DOHH2 (cell line): Measurements from ENCODE around the gene ATP9B.

Experiments
- EZH2phosphoT487 ChIP-seq: fragments of 200-600 bp; sonication (generic); IDR thresholded peaks from 2 replicates; pipeline ENCODE4 v1.6.1; 2017; ENCODE audit warnings: borderline replicate concordance, mild to moderate bottlenecking, antibody characterized with exemption, low read length, moderate library complexity, mixed read lengths
- TF ChIP-seq, protein P1 (sequence below): fragments of 200-600 bp; sonication (generic); IDR thresholded peaks from one replicate; pipeline ENCODE4 v1.5.1; 2014; ENCODE audit warnings: antibody characterized with exemption, mild to moderate bottlenecking, low read depth, low read length; ENCODE audit not compliant: poor library complexity, severe bottlenecking

DNA sequence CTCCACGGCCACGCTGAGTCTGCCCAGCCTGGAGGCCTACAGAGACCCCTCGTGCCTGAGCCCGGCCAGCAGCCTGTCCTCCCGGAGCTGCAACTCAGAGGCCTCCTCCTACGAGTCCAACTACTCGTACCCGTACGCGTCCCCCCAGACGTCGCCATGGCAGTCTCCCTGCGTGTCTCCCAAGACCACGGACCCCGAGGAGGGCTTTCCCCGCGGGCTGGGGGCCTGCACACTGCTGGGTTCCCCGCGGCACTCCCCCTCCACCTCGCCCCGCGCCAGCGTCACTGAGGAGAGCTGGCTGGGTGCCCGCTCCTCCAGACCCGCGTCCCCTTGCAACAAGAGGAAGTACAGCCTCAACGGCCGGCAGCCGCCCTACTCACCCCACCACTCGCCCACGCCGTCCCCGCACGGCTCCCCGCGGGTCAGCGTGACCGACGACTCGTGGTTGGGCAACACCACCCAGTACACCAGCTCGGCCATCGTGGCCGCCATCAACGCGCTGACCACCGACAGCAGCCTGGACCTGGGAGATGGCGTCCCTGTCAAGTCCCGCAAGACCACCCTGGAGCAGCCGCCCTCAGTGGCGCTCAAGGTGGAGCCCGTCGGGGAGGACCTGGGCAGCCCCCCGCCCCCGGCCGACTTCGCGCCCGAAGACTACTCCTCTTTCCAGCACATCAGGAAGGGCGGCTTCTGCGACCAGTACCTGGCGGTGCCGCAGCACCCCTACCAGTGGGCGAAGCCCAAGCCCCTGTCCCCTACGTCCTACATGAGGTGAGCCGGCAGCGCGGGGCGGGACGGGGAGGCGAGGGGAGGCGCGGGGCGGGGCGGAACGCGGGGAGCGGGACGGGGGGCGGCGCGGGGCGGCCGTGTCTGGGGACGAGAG lies 341.8 kb downstream of the ATP9B start:
- TF ChIP-seq, protein P1, sequence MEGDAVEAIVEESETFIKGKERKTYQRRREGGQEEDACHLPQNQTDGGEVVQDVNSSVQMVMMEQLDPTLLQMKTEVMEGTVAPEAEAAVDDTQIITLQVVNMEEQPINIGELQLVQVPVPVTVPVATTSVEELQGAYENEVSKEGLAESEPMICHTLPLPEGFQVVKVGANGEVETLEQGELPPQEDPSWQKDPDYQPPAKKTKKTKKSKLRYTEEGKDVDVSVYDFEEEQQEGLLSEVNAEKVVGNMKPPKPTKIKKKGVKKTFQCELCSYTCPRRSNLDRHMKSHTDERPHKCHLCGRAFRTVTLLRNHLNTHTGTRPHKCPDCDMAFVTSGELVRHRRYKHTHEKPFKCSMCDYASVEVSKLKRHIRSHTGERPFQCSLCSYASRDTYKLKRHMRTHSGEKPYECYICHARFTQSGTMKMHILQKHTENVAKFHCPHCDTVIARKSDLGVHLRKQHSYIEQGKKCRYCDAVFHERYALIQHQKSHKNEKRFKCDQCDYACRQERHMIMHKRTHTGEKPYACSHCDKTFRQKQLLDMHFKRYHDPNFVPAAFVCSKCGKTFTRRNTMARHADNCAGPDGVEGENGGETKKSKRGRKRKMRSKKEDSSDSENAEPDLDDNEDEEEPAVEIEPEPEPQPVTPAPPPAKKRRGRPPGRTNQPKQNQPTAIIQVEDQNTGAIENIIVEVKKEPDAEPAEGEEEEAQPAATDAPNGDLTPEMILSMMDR, result no peak
- no peak for TF ChIP-seq EZH2phosphoT487
